H1 (cell line): Measurements from ENCODE around the gene NBEA. TPM values are rescaled to one million over a fixed set of nuclear protein-coding genes. Genes with fewer than 3 reads are reported as not detected.
A peak's percentile ranks its signal among the peaks of the same experiment; 100 is the strongest.

Experiments used
- CTCF ChIA-PET: fragments of 300-600 bp; sonication (Branson Sonifier 250); formaldehyde crosslinking; loops from one replicate; lab custom pipeline; 2021; ENCODE audit not compliant: partially characterized antibody; lab: Charles Lee
- POLR2A ChIA-PET: fragments of 300-600 bp; sonication (Branson Sonifier 250); formaldehyde crosslinking; loops from one replicate; lab custom pipeline; 2021; ENCODE audit warnings: inconsistent platforms; ENCODE audit not compliant: partially characterized antibody; lab: Charles Lee
- DNase-seq, 2 experiments: peaks; one replicate each; pipeline versions ENCODE4 v3.0.0 to v3.0.0-alpha.2; 2010 to 2022; ENCODE audit warnings: low spot score in 2 of 2, low read depth in 1 of 2, mixed read lengths in 1 of 2
- FAIRE-seq: peaks from 2 replicates; lab custom pipeline; 2011; peaks lifted over from hg19 to GRCh38; lab: Jason Lieb, UNC
- H2AFZ ChIP-seq: 2 replicates; pipeline ENCODE4 v1.8.1; 2012; ENCODE audit warnings: low read length, inconsistent platforms
- H2AK5ac ChIP-seq: 2 replicates; pipeline ENCODE4 v1.6.1; 2013; ENCODE audit warnings: low read depth, low read length
- H2BK120ac ChIP-seq: replicated peaks from 2 replicates; pipeline ENCODE3; 2013; ENCODE audit warnings: low read depth, low read length, inconsistent platforms
- H2BK12ac ChIP-seq: 2 replicates; pipeline ENCODE4 v1.6.1; 2013; ENCODE audit warnings: low read depth, low read length
- H2BK15ac ChIP-seq: 2 replicates; pipeline ENCODE4 v1.6.1; 2013; ENCODE audit warnings: low read length
- H2BK20ac ChIP-seq: 2 replicates; pipeline ENCODE4 v1.6.1; 2013; ENCODE audit warnings: low read length
- H2BK5ac ChIP-seq: 2 replicates; pipeline ENCODE4 v1.6.1; 2013; ENCODE audit warnings: low read depth, low read length
- H3K14ac ChIP-seq: 2 replicates; pipeline ENCODE4 v1.6.1; 2013; ENCODE audit warnings: inconsistent platforms; ENCODE audit not compliant: insufficient read length
- H3K18ac ChIP-seq: 2 replicates; pipeline ENCODE4 v1.6.1; 2013; ENCODE audit warnings: low read length; ENCODE audit errors: extremely low read depth
- H3K23ac ChIP-seq: 2 replicates; pipeline ENCODE4 v1.6.1; 2013; ENCODE audit warnings: inconsistent platforms; ENCODE audit not compliant: insufficient read length
- H3K23me2 ChIP-seq: 2 replicates; pipeline ENCODE4 v1.6.1; 2013; ENCODE audit warnings: low read depth, low read length
- H3K27ac ChIP-seq: 2 replicates; pipeline ENCODE4 v1.6.1; 2011; ENCODE audit warnings: low read depth, low read length, inconsistent platforms
- H3K27me3 ChIP-seq, 4 experiments: replicated peaks in 1 of 4; 1 replicate in 1 of 4; 2 replicates in 3 of 4; pipeline versions ENCODE4 v1.6.1 to v1.8.1; 2011 to 2013; ENCODE audit warnings: low read length in 3 of 4, mild to moderate bottlenecking in 3 of 4, inconsistent platforms in 2 of 4, mixed read lengths in 2 of 4, moderate library complexity in 1 of 4; ENCODE audit not compliant: control insufficient read depth in 3 of 4, insufficient read depth in 3 of 4; ENCODE audit errors: extremely low read depth in 1 of 4
- H3K36me3 ChIP-seq, 4 experiments: 2 replicates each; pipeline versions ENCODE4 v1.6.1 to v1.8.1; 2011 to 2013; ENCODE audit warnings: mild to moderate bottlenecking in 4 of 4, low read length in 3 of 4, moderate library complexity in 2 of 4, control low read depth in 1 of 4, inconsistent platforms in 1 of 4; ENCODE audit not compliant: insufficient read depth in 4 of 4, control insufficient read depth in 2 of 4
- H3K4ac ChIP-seq: replicated peaks from 2 replicates; pipeline ENCODE3; 2013; ENCODE audit warnings: low read length, low read depth, mixed read lengths, inconsistent platforms; ENCODE audit not compliant: insufficient read length
- H3K4me1 ChIP-seq, 4 experiments: replicated peaks in 1 of 4; 1 replicate in 1 of 4; 2 replicates in 3 of 4; pipeline versions ENCODE4 v1.6.1 to v1.8.1; 2011 to 2013; ENCODE audit warnings: low read length in 3 of 4, inconsistent platforms in 2 of 4, mixed read lengths in 1 of 4; ENCODE audit not compliant: insufficient read depth in 4 of 4, control insufficient read depth in 3 of 4
- H3K4me2 ChIP-seq, 2 experiments: 2 replicates each; pipeline versions ENCODE4 v1.6.1 to v1.8.1; 2011 to 2013; ENCODE audit warnings: low read depth in 2 of 2, low read length in 2 of 2, control low read depth in 1 of 2, inconsistent platforms in 1 of 2, mild to moderate bottlenecking in 1 of 2; ENCODE audit not compliant: insufficient read depth in 1 of 2
- H3K4me3 ChIP-seq, 4 experiments: fragments of 200-600, 300-600 bp in 1 of 4; sonication (generic), shearing (Covaris generic), sonication (Bioruptor Twin) in 1 of 4; 2 replicates each; pipeline versions ENCODE4 v1.5.1 to v1.8.1; 2011 to 2016; ENCODE audit warnings: low read length in 4 of 4, low read depth in 3 of 4, control low read depth in 2 of 4, inconsistent platforms in 2 of 4, mild to moderate bottlenecking in 2 of 4, mixed read lengths in 1 of 4, moderate library complexity in 1 of 4; ENCODE audit not compliant: insufficient read depth in 2 of 4; ENCODE audit errors: extremely low read depth in 1 of 4
- H3K56ac ChIP-seq: replicated peaks from 2 replicates; pipeline ENCODE3; 2013; ENCODE audit warnings: low read depth, mild to moderate bottlenecking, mixed read lengths, low read length, inconsistent platforms; ENCODE audit not compliant: insufficient read length
- H3K79me1 ChIP-seq: 2 replicates; pipeline ENCODE4 v1.6.1; 2013; ENCODE audit warnings: low read depth, low read length, control low read depth
- H3K79me2 ChIP-seq, 2 experiments: 2 replicates each; pipeline versions ENCODE4 v1.6.1 to v1.8.1; 2012 to 2013; ENCODE audit warnings: low read length in 2 of 2, mild to moderate bottlenecking in 2 of 2, inconsistent platforms in 1 of 2; ENCODE audit not compliant: insufficient read depth in 2 of 2, control insufficient read depth in 1 of 2
- H3K9ac ChIP-seq, 4 experiments: replicated peaks in 1 of 4; 1 replicate in 1 of 4; 2 replicates in 3 of 4; pipeline versions ENCODE4 v1.6.1 to v1.8.1; 2011 to 2013; ENCODE audit warnings: low read depth in 3 of 4, low read length in 3 of 4, control low read depth in 2 of 4, mild to moderate bottlenecking in 2 of 4, moderate library complexity in 2 of 4, inconsistent platforms in 1 of 4; ENCODE audit errors: extremely low read depth in 1 of 4
- H3K9me3 ChIP-seq, 2 experiments: 2 replicates each; pipeline versions ENCODE4 v1.6.1 to v1.8.1; 2012 to 2013; ENCODE audit warnings: mild to moderate bottlenecking in 2 of 2, moderate library complexity in 2 of 2, control low read depth in 1 of 2, inconsistent platforms in 1 of 2, low read depth in 1 of 2, low read length in 1 of 2, mixed read lengths in 1 of 2; ENCODE audit not compliant: insufficient read depth in 2 of 2
- H4K20me1 ChIP-seq, 2 experiments: replicated peaks in 1 of 2; 2 replicates each; pipeline versions ENCODE3 to v1.8.1; 2011 to 2013; ENCODE audit warnings: inconsistent platforms in 2 of 2, low read length in 2 of 2, mild to moderate bottlenecking in 1 of 2; ENCODE audit not compliant: insufficient read depth in 2 of 2, control insufficient read depth in 1 of 2
- H4K5ac ChIP-seq: 2 replicates; pipeline ENCODE4 v1.6.1; 2013; ENCODE audit warnings: low read length, low read depth, mixed read lengths, inconsistent platforms; ENCODE audit not compliant: insufficient read length
- H4K8ac ChIP-seq: 2 replicates; pipeline ENCODE4 v1.8.0; 2013; ENCODE audit warnings: mild to moderate bottlenecking, moderate library complexity, low read length, inconsistent platforms; ENCODE audit not compliant: insufficient read depth; ENCODE audit errors: extremely low read depth
- H4K91ac ChIP-seq: replicated peaks from 2 replicates; pipeline ENCODE3; 2013; ENCODE audit warnings: low read length, mixed read lengths, inconsistent platforms; ENCODE audit not compliant: insufficient read length
- BRCA1 ChIP-seq: IDR thresholded peaks from 2 replicates; pipeline ENCODE4 v1.6.1; 2012; ENCODE audit warnings: low read depth, low read length, improper control_type of control experiment
- CBX5 ChIP-seq: fragments of 300-800, 300-1000 bp; sonication (generic); IDR thresholded peaks from 2 replicates; pipeline ENCODE4 v1.7.1; 2016; ENCODE audit warnings: antibody characterized with exemption, low read length, low read depth
- CREB1 ChIP-seq: IDR thresholded peaks from 2 replicates; pipeline ENCODE4 v1.6.1; 2012; ENCODE audit warnings: inconsistent platforms
- EGR1 ChIP-seq: IDR thresholded peaks from 2 replicates; pipeline ENCODE4 v1.6.1; 2011; ENCODE audit warnings: low read depth, low read length, borderline replicate concordance
- EZH2 ChIP-seq: fragments of 200-600 bp; sonication (generic); IDR thresholded peaks from 2 replicates; pipeline ENCODE4 v1.7.1; 2012; ENCODE audit warnings: low read depth, mild to moderate bottlenecking, moderate library complexity, low read length, inconsistent platforms; ENCODE audit not compliant: severe bottlenecking
- FOSL1 ChIP-seq: IDR thresholded peaks from 2 replicates; pipeline ENCODE4 v1.6.1; 2011; ENCODE audit warnings: mild to moderate bottlenecking, low read depth, low read length, moderate library complexity; ENCODE audit not compliant: insufficient read depth
- GABPA ChIP-seq: IDR thresholded peaks from 2 replicates; pipeline ENCODE4 v1.6.1; 2011; ENCODE audit warnings: mild to moderate bottlenecking, low read length, moderate library complexity, borderline replicate concordance; ENCODE audit not compliant: insufficient read depth
- GTF2F1 ChIP-seq: IDR thresholded peaks from 2 replicates; pipeline ENCODE4 v1.6.1; 2012; ENCODE audit warnings: low read depth, low read length, improper control_type of control experiment, borderline replicate concordance
- KDM4A ChIP-seq: IDR thresholded peaks from one replicate; pipeline ENCODE4 v1.7.1; 2012; ENCODE audit warnings: low read depth, mild to moderate bottlenecking, moderate library complexity, low read length, inconsistent platforms; ENCODE audit not compliant: severe bottlenecking
- MAX ChIP-seq: IDR thresholded peaks from 2 replicates; pipeline ENCODE4 v1.6.1; 2012; ENCODE audit warnings: inconsistent platforms
- PHF8 ChIP-seq: fragments of 200-600 bp; sonication (generic); conservative IDR thresholded peaks from 2 replicates; pipeline ENCODE4 v1.7.1; 2012; ENCODE audit warnings: low read depth, mild to moderate bottlenecking, inconsistent platforms, low read length, moderate library complexity
- RXRA ChIP-seq: IDR thresholded peaks from 2 replicates; pipeline ENCODE4 v1.6.1; 2011; ENCODE audit warnings: low read depth, mild to moderate bottlenecking, low read length, moderate library complexity; ENCODE audit not compliant: insufficient read depth
- SAP30 ChIP-seq: fragments of 300-600 bp; sonication (generic); IDR thresholded peaks from 2 replicates; pipeline ENCODE4 v1.7.1; 2012; ENCODE audit warnings: low read length, moderate library complexity, mild to moderate bottlenecking, inconsistent platforms; ENCODE audit not compliant: insufficient read depth, insufficient replicate concordance
- SIX5 ChIP-seq: IDR thresholded peaks from 2 replicates; pipeline ENCODE4 v1.6.1; 2011; ENCODE audit warnings: mild to moderate bottlenecking, low read depth, low read length
- SP1 ChIP-seq: IDR thresholded peaks from 2 replicates; pipeline ENCODE4 v1.6.1; 2011; ENCODE audit warnings: low read depth, low read length
- WGBS, 2 experiments: shearing (Covaris generic) in 1 of 2; methylation state at CpG; one replicate each; pipeline versions ENCODE4 v1.1.6 to v1.1.7; 2013 to 2015; ENCODE audit warnings: low lambda C conversion rate in 2 of 2, mixed read lengths in 2 of 2, inconsistent platforms in 1 of 2, low coverage in 1 of 2, missing lambda C conversion rate in 1 of 2; ENCODE audit not compliant: insufficient replicate concordance in 2 of 2, insufficient coverage in 1 of 2, insufficient read length in 1 of 2; ENCODE audit errors: extremely low coverage in 1 of 2, missing lambda C conversion rate in 1 of 2; 5-methylcytosine and 5-hydroxymethylcytosine counted together
- polyA plus RNA-seq, 7 experiments: library from polyadenylated mRNA; depleted of rRNA in 3 of 7; stranded (reverse) in 5 of 7; unstranded in 2 of 7; fragments of >200 nt in 5 of 7; fragments of 200-250 nt in 2 of 7; gene quantifications; 1 replicate in 5 of 7; 2 replicates in 1 of 7; 4 replicates in 1 of 7; pipeline versions ENCODE4 v1.2.1 to v1.2.3, GENCODE V29; 2011 to 2013; ENCODE audit warnings: missing spikeins in 2 of 7, mixed read lengths in 2 of 7
- total RNA-seq: library from RNA; stranded (reverse); fragmentation: NEBNext Ultra II Directional; extraction: Animal tissue kit (Norgen Biotek cat#: 25700); gene quantifications from 2 replicates; pipeline ENCODE4 v1.2.1, GENCODE V29; 2021

Gene NBEA
- total and polyA plus RNA-seq, 2 of the 8 experiments (the other 6 are each of a cell fraction or from before 2014, with no cell fraction given) = 14.2 to 21.5 TPM

- POLR2A ChIA-PET = no interaction called here
- Histone ChIP-seq H3K4me3 (no peak overlapping the region), H4K5ac (no peak overlapping the region), H2BK12ac (no peak overlapping the region), H2BK5ac (no peak overlapping the region), H3K14ac (no peak overlapping the region), H3K4me1 (peaks cover 0 to 2% (median 0%) of the 10 kb centered on the region in 4 experiments; a peak in 1 of 7 replicates), H3K23ac (no peak overlapping the region), H3K4ac (no peak overlapping the region), H2BK15ac (no peak overlapping the region), H3K79me2 (no peaks in the 10 kb centered on the region), H3K27ac (no peak overlapping the region), H4K91ac (no peak overlapping the region), H3K23me2 (no peaks in the 10 kb centered on the region), H3K9me3 (no peaks in the 10 kb centered on the region), H3K56ac (no peak overlapping the region), H3K9ac (no peak overlapping the region), H2AK5ac (no peak overlapping the region), H3K36me3 (no peaks in the 10 kb centered on the region), H3K18ac (no peak overlapping the region), H3K79me1 (no peaks in the 10 kb centered on the region), H2BK20ac (no peak overlapping the region), H4K20me1 (no peaks in the 10 kb centered on the region), H3K4me2 (no peak overlapping the region), H4K8ac (no peak overlapping the region), H2BK120ac (no peak overlapping the region), H3K27me3 (no peaks in the 10 kb centered on the region), H2AFZ (0 out of 2 replicates have a peak overlapping the region, but pooled peaks have one; percentile 76)
- WGBS, 2 experiments = 90% methylated on average over 6 of the region's 6 CpGs; no CpG with 5 or more reads in 1 of the 2 experiments
- no peak for DNase-seq
- CTCF ChIA-PET = interaction anchor here (0.6 to 1.2 kb wide), 2 partner anchors 39 to 51 kb away, joined by 3 read pairs; no protein-coding TSS in a partner anchor
- FAIRE-seq = no peak
- TF ChIP-seq SIX5 (no peak), FOSL1 (no peak), GTF2F1 (no peak), PHF8 (no peak), GABPA (no peak), CREB1 (no peak), EZH2 (no peak), SAP30 (no peak), CBX5 (no peak), KDM4A (no peak), BRCA1 (no peak), RXRA (no peak), SP1 (no peak), MAX (no peak), EGR1 (no peak)
Observed at GRCh38 chr13:35681685-35682084, 739.6 kb downstream of the NBEA start.
